B cell (primary cell): ENCODE measurements around the gene ERVMER34-1. TPM values are rescaled to one million over a fixed set of nuclear protein-coding genes. Genes with fewer than 3 reads are reported as not detected.

Experiments
- ATAC-seq: fragments of 200-7000 bp; cut with Tn5 transposase; one replicate; pipeline ENCODE4 v1.10.0; 2021; ENCODE audit warnings: low read depth, mild to moderate bottlenecking, moderate number of reproducible peaks, moderate library complexity
- CTCF ChIA-PET: fragments of 350-600 bp; sonication (Branson Sonifier 250); formaldehyde crosslinking; loops from one replicate; lab custom pipeline; 2021; ENCODE audit warnings: antibody characterized with exemption, inconsistent platforms; lab: Charles Lee
- POLR2A ChIA-PET: fragments of 350-600 bp; sonication (Branson Sonifier 250); formaldehyde crosslinking; loops from one replicate; lab custom pipeline; 2021; ENCODE audit warnings: antibody characterized with exemption; lab: Charles Lee
- DNase-seq: peaks from one replicate; pipeline ENCODE4 v3.0.0; 2013
- H2AFZ ChIP-seq: 2 replicates; pipeline ENCODE4 v1.6.1; 2012; ENCODE audit warnings: mild to moderate bottlenecking, low read depth, low read length; ENCODE audit not compliant: insufficient read depth, poor library complexity, severe bottlenecking
- H3K27ac ChIP-seq, 2 donors: 1 replicate in 1 of 2; 2 replicates in 1 of 2; pipeline ENCODE4 v1.5.1; 2012 to 2013; ENCODE audit warnings: low read length in 2 of 2, mild to moderate bottlenecking in 2 of 2, moderate library complexity in 1 of 2
- H3K27me3 ChIP-seq, 4 experiments: fragments of 200-600 bp in 1 of 4; sonication (generic) in 1 of 4; replicated peaks in 1 of 4; 1 replicate in 2 of 4; 2 replicates in 2 of 4; pipeline versions ENCODE4 v1.6.1 to v1.7.0; 2013 to 2016; ENCODE audit warnings: low read length in 3 of 4, mild to moderate bottlenecking in 2 of 4, mixed read lengths in 1 of 4, moderate library complexity in 1 of 4; ENCODE audit not compliant: insufficient read depth in 4 of 4, control insufficient read depth in 3 of 4; ENCODE audit errors: control extremely low read depth in 1 of 4
- H3K36me3 ChIP-seq, 2 experiments: replicated peaks in 1 of 2; 1 replicate in 1 of 2; 2 replicates in 1 of 2; pipeline versions ENCODE4 v1.6.1 to v1.7.1; 2013; ENCODE audit warnings: low read length in 1 of 2; ENCODE audit not compliant: insufficient read depth in 2 of 2, control insufficient read depth in 1 of 2; ENCODE audit errors: control extremely low read depth in 1 of 2, extremely low read depth in 1 of 2
- H3K4me1 ChIP-seq, 2 donors: fragments of 200-600 bp in 1 of 2; sonication (generic) in 1 of 2; 1 replicate in 1 of 2; 2 replicates in 1 of 2; pipeline versions ENCODE4 v1.5.1 to v1.6.1; 2013 to 2017; ENCODE audit warnings: low read length in 2 of 2; ENCODE audit not compliant: control insufficient read depth in 2 of 2, insufficient read depth in 2 of 2
- H3K4me2 ChIP-seq: replicated peaks from 2 replicates; pipeline ENCODE3; 2012; ENCODE audit warnings: mild to moderate bottlenecking, low read depth, low read length; ENCODE audit not compliant: poor library complexity, severe bottlenecking
- H3K4me3 ChIP-seq, 5 experiments: fragments of 200-600 bp in 1 of 5; sonication (generic) in 1 of 5; 1 replicate in 3 of 5; 2 replicates in 2 of 5; pipeline versions ENCODE4 v1.5.1 to v1.7.0; 2011 to 2016; ENCODE audit warnings: low read length in 4 of 5, mild to moderate bottlenecking in 4 of 5, low read depth in 2 of 5, control low read depth in 1 of 5, moderate library complexity in 1 of 5; ENCODE audit not compliant: insufficient read depth in 1 of 5; ENCODE audit errors: control extremely low read depth in 1 of 5, extremely low read depth in 1 of 5
- H3K79me2 ChIP-seq: fragments of 200-600 bp; sonication (generic); one replicate; pipeline ENCODE4 v1.6.0; 2016; ENCODE audit warnings: low read length; ENCODE audit not compliant: control insufficient read depth, insufficient read depth
- H3K9ac ChIP-seq: fragments of 200-600 bp; sonication (generic); 2 replicates; pipeline ENCODE4 v1.6.1; 2017; ENCODE audit warnings: mild to moderate bottlenecking, low read length, moderate library complexity
- H3K9me3 ChIP-seq, 3 donors: one replicate each; pipeline versions ENCODE4 v1.6.1 to v1.7.1; 2013; ENCODE audit warnings: low read length in 2 of 3; ENCODE audit not compliant: control insufficient read depth in 2 of 3, insufficient read depth in 1 of 3; ENCODE audit errors: control extremely low read depth in 1 of 3
- H4K20me1 ChIP-seq: 2 replicates; pipeline ENCODE4 v1.6.0; 2012; ENCODE audit warnings: mild to moderate bottlenecking, low read length; ENCODE audit not compliant: insufficient read depth, control insufficient read depth, poor library complexity, severe bottlenecking
- H3K27ac Mint-ChIP-seq: one replicate; pipeline ENCODE4 v1.8.0; 2021; ENCODE audit warnings: mixed read lengths
- H3K27me3 Mint-ChIP-seq: one replicate; pipeline ENCODE4 v1.8.0; 2021; ENCODE audit warnings: mixed read lengths
- H3K4me1 Mint-ChIP-seq: one replicate; pipeline ENCODE4 v1.8.0; 2021; ENCODE audit warnings: mixed read lengths
- H3K4me3 Mint-ChIP-seq: one replicate; pipeline ENCODE4 v1.8.0; 2021; ENCODE audit warnings: mixed read lengths
- H3K9me3 Mint-ChIP-seq: one replicate; pipeline ENCODE4 v1.8.0; 2022; ENCODE audit warnings: mixed read lengths; ENCODE audit not compliant: insufficient read depth
- EZH2 ChIP-seq: IDR thresholded peaks from 2 replicates; pipeline ENCODE4 v1.6.1; 2012; ENCODE audit warnings: borderline replicate concordance, low read depth, mild to moderate bottlenecking, moderate library complexity, low read length; ENCODE audit not compliant: insufficient read depth, poor library complexity, severe bottlenecking
- WGBS: methylation state at CpG from one replicate; pipeline ENCODE4 v1.1.5; 2013; ENCODE audit warnings: missing lambda C conversion rate; ENCODE audit not compliant: insufficient coverage; 5-methylcytosine and 5-hydroxymethylcytosine counted together
- intact Hi-C: fragments of 100-400 bp; cut with micrococcal nuclease; formaldehyde crosslinking; loops from one replicate; pipeline ENCODE4 v1.10.0; 2022
- polyA plus RNA-seq: library from polyadenylated mRNA; depleted of rRNA; stranded (reverse); fragments of >200 nt; gene quantifications from 2 replicates; pipeline ENCODE4 v1.2.3, GENCODE V29; 2012
- total RNA-seq, 2 donors: library from RNA; stranded (reverse); fragments of 120-200 nt in 1 of 2; gene quantifications; 1 replicate in 1 of 2; 2 replicates in 1 of 2; pipeline versions ENCODE4 v1.2.3 to v1.2.4, GENCODE V29; 2013 to 2022
- TF ChIP-seq, protein P1 (sequence below): fragments of 200-600 bp; IDR thresholded peaks from one replicate; pipeline ENCODE4 v1.8.0; 2022; ENCODE audit warnings: antibody characterized with exemption, mild to moderate bottlenecking

ERVMER34-1 gene
- total and polyA plus RNA-seq, 2 donors (not counting 1 experiment from before 2014, with no cell fraction given) = not detected

DNA sequence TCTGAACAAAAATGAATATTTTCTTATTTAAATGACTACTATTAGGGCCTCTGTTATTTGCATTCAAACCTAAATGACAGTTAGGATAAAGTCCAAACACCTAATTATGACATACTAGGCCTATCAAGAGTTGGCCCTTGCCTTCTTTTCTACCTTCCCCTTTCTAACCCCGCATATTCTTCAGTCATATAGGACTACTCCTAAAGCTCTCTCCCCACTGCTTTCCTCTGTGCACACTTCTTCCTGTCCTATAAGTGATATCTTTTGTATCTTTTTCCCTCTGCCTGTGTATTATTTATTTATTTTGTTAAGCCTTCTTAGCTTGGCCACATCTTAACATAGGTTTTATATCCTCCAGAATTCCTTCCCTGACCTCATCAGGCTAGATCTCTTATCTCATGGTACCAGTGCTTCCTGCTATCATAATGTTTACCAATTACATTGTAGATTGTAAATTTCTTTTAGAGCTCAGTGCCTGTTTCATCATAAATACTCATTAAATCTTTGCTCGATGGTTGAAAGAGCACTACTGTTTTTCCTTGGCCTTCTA, 22.5 kb downstream of the ERVMER34-1 start:
- no peaks in the 10 kb centered on the region for H3K27me3 ChIP-seq
- ChIA-PET CTCF (no interaction called here), POLR2A (no interaction called here)
- H3K9ac ChIP-seq = no peak overlapping the region
- DNase-seq (no peak), ATAC-seq (no peak)
- intact Hi-C loops = no loop called here
- H3K27ac ChIP-seq = no peak overlapping the region
- H3K36me3 ChIP-seq = no peaks in the 10 kb centered on the region
- Mint-ChIP-seq H3K9me3 (no peaks in the 10 kb centered on the region), H3K4me3 (no peak overlapping the region), H3K4me1 (peaks cover under 1% of the 10 kb centered on the region), H3K27ac (no peak overlapping the region), H3K27me3 (peaks cover 4% of the 10 kb centered on the region)
- no peak overlapping the region for H3K4me3 ChIP-seq
- H2AFZ ChIP-seq = no peak overlapping the region
- no peaks in the 10 kb centered on the region for H3K4me1 ChIP-seq
- no peaks in the 10 kb centered on the region for H3K9me3 ChIP-seq
- TF ChIP-seq EZH2 = no peak
- TF ChIP-seq, protein P1, sequence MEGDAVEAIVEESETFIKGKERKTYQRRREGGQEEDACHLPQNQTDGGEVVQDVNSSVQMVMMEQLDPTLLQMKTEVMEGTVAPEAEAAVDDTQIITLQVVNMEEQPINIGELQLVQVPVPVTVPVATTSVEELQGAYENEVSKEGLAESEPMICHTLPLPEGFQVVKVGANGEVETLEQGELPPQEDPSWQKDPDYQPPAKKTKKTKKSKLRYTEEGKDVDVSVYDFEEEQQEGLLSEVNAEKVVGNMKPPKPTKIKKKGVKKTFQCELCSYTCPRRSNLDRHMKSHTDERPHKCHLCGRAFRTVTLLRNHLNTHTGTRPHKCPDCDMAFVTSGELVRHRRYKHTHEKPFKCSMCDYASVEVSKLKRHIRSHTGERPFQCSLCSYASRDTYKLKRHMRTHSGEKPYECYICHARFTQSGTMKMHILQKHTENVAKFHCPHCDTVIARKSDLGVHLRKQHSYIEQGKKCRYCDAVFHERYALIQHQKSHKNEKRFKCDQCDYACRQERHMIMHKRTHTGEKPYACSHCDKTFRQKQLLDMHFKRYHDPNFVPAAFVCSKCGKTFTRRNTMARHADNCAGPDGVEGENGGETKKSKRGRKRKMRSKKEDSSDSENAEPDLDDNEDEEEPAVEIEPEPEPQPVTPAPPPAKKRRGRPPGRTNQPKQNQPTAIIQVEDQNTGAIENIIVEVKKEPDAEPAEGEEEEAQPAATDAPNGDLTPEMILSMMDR = no peak
- no peaks in the 10 kb centered on the region for H3K79me2 ChIP-seq
- no peak overlapping the region for H3K4me2 ChIP-seq
- WGBS = 40% methylated on average over 1 of the region's 2 CpGs
- H4K20me1 ChIP-seq = no peaks in the 10 kb centered on the region

DNA sequence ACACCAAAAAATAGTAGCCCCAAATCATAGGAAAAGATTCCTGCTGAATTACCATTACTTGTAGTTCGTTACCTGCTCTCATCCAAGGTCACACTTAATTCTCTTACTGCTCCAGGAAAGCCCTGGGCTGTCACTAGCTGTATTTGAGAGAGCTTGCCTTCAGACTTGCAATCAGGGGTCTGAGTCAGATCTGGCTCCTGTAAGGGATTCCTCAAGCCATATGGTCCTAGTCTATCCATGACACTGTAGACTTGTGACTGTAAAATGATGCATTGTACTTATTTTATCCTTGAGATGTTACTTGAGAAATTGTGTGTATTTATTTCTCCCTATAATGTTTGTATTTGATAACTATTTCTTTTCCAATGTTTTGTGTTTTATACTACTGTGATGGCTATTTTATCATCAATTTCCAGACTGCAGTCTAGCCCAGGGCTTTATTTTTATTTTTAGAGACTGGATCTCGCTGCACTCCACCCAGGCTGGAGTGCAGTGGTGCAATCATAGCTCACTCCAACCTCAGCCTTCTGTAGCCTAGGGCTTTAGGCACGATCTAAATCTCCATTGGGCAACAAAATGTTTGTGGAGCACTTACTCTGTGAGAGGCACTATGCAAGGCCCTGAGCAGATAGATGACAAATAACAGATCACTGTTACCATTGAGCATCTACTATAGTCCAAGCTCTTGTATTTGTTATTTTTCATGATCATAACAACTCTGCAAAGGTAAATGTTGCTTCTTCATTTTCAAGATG, 24.2 kb downstream of the ERVMER34-1 start:
- H2AFZ ChIP-seq = no peak overlapping the region
- H3K4me2 ChIP-seq = no peak overlapping the region
- no peaks in the 10 kb centered on the region for H3K79me2 ChIP-seq
- Mint-ChIP-seq H3K27ac (no peak overlapping the region), H3K27me3 (no peaks in the 10 kb centered on the region), H3K4me3 (no peak overlapping the region), H3K4me1 (peaks cover 7% of the 10 kb centered on the region), H3K9me3 (no peaks in the 10 kb centered on the region)
- intact Hi-C loops = no loop called here
- no peak for DNase-seq
- no peaks in the 10 kb centered on the region for H4K20me1 ChIP-seq
- no peak overlapping the region for H3K4me3 ChIP-seq
- TF ChIP-seq EZH2 = no peak
- TF ChIP-seq, protein P1 = no peak
- H3K9ac ChIP-seq = no peak overlapping the region
- ChIA-PET CTCF (interaction anchor here (1.1 kb wide), 1 partner anchor 181 kb away, joined by 3 read pairs; no protein-coding TSS in a partner anchor), POLR2A (no interaction called here)
- H3K36me3 ChIP-seq = no peaks in the 10 kb centered on the region
- no peak for ATAC-seq
- no peaks in the 10 kb centered on the region for H3K27me3 ChIP-seq
- H3K27ac ChIP-seq = no peak overlapping the region
- 100% methylated on average over 3 of the region's 3 CpGs for WGBS
- H3K9me3 ChIP-seq = no peaks in the 10 kb centered on the region
- peaks cover 4 to 8% of the 10 kb centered on the region in 2 donors for H3K4me1 ChIP-seq
